Dermis blood vessel endothelial cell (primary cell): ENCODE data around the gene PHF19. TPM values are rescaled to one million over a fixed set of nuclear protein-coding genes. Genes with fewer than 3 reads are reported as not detected.

Source experiments
- total RNA-seq: library from RNA; depleted of rRNA; stranded (reverse); fragments of >200 nt; gene quantifications from 2 replicates; pipeline ENCODE4 v1.2.3, GENCODE V29; 2014

The PHF19 gene
- total RNA-seq, 1 donor from 2014 or later, result 20.4 TPM

Other genes starting within 250 kb of the PHF19 start
- gene MEGF9, start 162.7 kb downstream of the PHF19 start, total RNA-seq, result 8.7 and 9.7 TPM in 2 replicates
- gene FBXW2, start 83.8 kb downstream of the PHF19 start, total RNA-seq, result 47.5 and 55.7 TPM in 2 replicates
- gene PSMD5, start 34.3 kb downstream of the PHF19 start, total RNA-seq, result 21.8 and 33.9 TPM in 2 replicates
- 1.1 and 4.4 TPM in 2 replicates for gene TRAF1, start 49.6 kb upstream of the PHF19 start, total RNA-seq
- 2.2 and 2.6 TPM in 2 replicates for gene C5, start 173.1 kb upstream of the PHF19 start, total RNA-seq
- 15.1 and 22.0 TPM in 2 replicates for gene CNTRL, start 197.8 kb upstream of the PHF19 start, total RNA-seq